GM18511 (cell line): ENCODE measurements around the gene GMEB2.
"Not testable (repeated sequence)": the region's sequence is repeated elsewhere in the genome, so short reads cannot be mapped to it uniquely, and the experiment has no call there.

Experiments
- ATAC-seq: cut with Tn5 transposase; IDR thresholded peaks from one replicate; pipeline ENCODE4 v1.9.1; 2021; ENCODE audit warnings: mild to moderate bottlenecking, moderate library complexity; ENCODE audit not compliant: unreplicated experiment

GMEB2 gene

DNA sequence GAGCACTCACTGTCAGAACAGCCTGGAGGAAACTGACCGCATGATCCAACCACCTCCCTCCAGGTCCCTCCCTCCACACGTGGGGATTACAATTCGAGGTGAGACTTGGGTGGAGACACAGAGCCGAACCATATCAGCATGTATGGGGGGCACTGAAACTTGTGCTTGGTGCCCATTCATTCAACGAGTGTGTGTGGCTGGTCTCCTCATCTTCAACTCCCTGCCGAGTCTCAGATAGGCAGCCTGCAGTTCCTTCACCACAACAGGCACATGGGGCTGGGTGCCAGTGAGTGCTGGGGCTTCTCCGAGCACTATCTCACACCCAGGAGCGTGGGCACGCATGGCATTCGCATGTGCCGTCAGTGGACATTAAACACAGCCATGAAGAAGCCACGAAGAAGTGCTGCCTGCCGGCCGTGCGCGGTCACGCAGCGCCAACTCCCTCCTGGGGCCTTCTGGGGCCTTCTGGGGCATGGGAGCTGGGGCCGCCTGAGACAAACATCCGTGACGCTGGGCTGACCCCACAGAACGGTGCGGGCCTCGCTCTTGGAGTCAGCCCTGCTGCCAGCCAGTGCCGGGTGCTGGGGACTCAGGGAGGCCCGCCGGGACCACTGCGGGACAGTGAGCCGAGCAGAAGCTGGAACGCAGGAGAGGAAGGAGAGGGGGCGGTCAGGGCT is 30.5 kb upstream of the GMEB2 start:
- ATAC-seq: no peak

DNA sequence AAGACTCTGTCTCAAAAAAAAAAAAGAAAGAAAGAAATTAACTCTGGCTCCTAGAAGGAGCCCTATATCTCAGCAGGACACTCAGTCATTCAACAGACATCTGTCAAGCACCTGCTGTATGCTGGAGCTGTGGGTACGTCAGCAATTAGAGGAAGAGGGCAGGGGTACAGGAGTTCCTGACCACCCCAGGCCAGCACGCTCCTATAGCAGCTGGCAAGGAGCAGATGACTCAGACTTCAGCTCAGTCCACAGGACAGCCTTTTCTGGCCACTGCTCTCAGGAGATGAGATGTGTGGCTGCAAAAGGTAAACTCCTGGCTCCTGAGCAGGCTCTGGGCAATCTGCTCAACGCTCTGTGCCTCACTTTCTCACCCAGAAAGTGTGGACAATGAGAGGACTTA is 29.6 kb upstream of the GMEB2 start:
- ATAC-seq: no peak

DNA sequence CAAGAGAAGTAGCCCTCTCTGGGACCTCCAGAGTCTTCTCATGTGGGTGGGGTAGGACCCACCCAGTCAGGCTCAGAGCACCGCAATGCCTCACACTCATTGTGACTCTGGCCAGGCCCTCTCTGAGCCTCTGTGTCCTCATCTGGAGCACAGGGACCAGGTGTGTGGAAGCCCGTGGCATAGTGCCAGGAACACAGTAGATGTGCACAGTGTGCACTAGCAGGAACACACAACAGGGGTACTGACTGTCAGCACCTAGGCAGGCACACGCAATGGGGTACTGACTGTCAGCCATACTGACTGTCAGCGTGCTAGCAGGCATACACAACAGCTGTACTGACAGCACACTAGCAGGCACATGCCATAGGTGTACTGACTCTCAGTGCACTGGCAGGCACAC is 28.3 kb upstream of the GMEB2 start:
- ATAC-seq: no peak

DNA sequence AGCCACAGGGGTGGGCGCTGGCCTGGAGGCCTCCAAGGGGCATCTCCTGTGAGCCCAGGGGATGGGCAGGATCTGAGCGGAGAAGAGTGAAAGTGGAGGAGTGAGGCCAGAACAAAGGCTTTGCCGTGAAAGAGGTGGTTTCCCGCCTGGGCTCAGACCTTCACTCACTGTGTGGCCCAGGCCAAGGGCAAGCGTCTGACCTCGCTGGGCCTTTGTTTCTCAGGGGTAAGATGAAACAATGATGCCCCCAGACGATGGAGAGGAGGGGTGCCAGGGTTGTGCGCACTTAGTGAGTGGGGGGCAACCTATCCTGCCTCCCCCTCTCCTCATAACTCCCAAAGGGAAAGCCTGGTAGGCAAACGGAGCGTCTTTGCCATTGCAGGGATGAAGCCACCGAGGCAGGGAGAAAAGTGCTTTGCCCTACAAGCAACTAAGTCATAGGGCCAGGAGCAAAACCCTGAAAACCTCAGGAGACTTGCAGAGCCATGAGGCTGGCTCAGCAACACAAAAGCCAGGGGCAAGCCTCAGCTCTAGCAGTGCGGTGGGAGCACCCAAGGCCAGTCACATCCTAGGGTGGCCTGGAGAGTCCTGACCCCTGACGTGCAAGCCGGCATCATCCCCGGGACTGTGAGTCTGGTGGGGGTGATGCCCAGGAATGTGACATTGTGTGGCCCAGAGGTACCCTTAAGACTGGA is 27.2 kb upstream of the GMEB2 start:
- ATAC-seq: no peak

DNA sequence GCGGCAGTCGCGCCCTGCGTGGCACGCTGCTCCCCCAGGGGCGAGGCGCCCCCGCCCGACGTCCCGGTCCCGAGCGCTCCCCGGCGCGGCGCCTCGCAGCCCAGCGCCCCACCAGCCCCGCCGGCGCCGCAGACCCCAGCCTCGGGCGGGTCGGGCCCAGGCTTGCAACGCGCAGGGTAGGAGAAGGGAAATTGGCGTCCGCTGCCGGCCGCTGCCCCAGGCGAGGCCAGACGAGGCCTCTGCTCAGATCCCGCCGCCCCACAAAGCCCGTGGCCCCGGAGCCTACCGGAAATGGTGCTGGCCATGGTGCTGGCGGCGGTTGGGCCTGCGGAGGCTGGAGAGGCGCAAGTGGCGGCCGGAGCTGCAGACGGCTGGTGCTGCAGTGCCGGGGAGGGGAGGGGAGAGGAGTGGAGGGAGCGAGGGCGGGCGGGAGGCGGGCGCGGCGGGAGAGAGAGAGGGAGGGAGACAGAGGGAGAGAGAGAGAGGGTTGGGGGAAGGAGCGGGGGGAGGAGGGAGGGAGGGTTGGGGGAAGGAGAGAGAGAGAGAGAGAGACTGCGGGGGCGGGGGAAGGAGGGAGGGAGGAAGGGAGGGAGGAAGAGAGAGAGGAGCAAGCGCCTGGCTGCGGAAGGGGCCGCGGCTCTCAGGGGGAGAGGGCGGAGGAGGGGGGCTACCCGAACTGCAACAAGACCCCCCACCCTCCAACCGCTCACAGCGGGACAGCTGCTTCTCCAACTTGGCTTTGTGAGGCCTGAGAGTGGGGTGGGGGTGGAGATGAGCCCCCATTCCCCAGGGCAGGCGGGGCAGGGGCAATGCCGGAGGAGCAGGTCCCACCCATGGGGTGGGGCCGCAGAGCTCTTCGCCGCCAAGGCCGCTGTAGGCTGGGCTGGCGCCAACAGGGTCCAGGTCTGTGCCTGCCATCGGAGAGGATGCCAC is 26.4 kb upstream of the GMEB2 start, which contains the start of gene STMN3:
Gene STMN3, minus strand, starts transcription at position 384 of the 933 bp plus-strand sequence. Its CDS starts 79 bp downstream, at position 305.
- ATAC-seq: no peak

DNA sequence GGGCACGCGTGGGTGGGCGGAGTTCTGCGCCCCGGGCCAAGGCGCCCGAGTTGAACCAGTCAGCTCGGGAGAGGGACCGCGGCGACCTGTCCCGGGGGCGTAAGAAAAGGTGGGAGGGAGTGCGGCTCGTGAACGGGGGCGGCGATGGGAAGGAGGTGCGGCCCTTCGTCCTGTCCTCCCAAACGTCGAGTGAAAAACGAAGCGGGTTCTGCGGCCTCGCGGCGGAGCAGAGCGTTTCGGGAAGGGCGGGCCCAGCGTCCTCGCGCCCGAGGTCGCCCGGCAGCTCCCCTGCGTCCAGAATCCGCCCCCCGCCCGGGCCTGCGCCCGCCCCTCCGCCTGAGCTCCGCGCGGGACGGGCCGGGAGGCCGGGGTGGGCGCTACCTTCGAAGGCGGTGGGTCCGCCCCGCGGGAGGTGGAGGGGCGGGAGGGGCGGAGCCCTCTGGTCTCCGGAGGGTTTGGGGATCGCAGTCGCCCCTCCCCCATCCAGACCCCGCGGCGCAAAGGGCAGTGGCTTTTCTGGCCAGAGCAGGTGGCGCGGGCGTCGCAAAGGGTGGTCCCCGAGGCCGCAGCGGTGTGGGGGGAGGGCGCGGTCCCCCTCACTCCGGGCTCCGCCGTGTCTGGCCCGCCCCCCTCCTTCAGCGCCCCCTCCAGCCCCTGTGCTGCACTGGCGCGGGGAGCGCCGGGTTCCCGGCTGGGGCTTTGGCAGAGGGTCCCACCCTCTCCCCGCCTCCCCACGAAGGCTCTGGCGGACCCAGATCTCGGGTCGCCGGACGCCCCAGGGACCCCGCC is 25.5 kb upstream of the GMEB2 start:
- ATAC-seq: no peak

DNA sequence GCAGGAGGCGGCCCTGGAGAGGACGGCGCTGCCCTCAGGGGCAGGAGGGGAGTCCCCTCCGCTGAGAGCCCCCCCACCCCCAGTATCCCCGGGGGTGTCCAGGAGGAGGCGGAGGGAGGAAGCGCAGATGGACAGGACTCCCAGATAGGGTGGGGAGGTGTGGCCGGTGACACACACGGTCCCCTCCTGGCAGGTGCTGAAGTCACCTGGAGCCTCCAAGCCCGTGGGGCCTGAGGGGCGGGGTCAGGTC is 25.0 kb upstream of the GMEB2 start:
- no peak for ATAC-seq

DNA sequence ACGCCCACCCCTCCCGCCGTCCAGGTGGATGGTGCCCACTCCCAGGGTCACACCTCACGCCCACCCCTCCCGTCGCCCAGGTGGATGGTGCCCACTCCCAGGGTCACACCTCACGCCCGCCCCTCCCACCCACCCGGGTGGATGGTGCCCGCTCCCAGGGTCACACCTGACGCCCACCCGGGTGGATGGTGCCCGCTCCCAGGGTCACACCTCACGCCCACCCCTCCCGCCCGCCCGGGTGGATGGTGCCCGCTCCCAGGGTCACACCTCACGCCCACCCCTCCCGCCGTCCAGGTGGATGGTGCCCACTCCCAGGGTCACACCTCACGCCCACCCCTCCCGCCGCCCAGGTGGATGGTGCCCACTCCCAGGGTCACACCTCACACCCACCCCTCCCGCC is 23.6 kb upstream of the GMEB2 start:
- ATAC-seq: not testable (repeated sequence)

DNA sequence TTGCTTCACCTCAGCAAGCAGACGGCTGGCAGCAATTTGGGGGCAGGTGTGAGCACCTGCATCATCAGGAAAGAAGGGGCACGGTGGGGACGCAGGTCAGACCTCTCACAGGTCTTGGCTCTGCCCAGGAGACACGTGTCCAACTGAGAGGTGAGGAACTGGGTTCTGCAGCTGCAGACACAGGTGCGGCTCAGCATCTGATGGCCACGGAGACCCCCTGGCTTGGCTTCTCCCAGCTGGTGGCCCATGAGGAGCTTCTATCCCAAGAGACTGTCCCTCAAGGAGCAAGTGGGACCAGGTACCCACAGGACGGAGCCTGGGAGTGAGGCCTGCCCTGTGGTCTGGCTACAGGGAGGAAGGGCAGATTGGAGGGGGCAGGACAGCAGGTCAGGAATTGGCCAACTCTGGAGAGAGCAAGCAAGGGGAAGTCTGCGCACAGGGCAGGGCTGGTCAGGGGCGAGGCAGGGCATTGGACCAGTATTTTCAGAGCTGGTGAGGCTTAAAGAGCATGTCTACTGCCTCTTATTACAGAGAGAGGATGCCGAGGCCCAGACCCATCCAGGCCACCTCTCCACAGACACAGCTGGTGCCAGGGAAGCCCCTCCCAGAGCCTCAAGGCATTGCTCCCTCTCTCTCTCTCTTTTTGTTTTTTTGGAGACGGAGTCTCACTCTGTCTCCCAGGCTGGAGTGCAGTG is 22.1 kb upstream of the GMEB2 start:
- ATAC-seq: no peak

DNA sequence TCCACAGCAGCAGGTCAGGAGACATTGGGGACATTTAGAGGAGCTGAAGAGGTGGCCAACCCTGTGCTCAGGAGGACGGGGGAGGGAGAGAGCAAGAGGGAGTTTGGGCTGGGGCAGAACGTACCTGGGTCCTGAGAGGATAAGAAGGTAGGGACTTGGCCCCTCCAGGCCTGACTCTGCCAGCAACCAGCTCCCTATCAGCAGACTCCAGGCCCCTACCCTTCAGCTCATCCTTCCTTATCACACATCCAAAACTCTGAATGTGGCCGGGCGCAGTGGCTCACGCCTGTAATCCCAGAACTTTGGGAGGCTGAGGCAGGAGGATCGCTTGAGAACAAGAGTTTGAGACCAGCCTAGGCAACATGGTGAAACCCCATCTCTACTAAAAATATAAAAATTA is 21.3 kb upstream of the GMEB2 start:
- no peak for ATAC-seq

DNA sequence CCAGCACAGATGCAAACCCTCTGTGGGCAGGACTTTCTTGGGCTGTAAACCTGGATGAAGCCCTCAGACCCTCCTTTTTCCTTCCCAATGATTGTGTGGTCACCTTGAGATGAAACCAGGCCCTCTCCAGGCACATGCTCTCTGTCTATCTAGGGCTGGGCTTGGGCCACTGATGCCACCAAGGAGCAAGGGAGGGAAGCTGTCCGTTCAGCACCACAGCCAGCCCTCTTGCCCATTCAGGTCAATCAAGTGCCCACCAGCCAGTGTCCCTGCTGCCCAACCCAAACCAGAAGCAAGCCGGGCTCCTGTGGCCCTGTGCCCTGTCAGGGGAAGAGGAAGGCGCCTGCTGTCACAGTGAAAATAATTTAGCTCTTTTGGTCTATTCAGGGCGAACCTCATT is 18.3 kb upstream of the GMEB2 start:
- no peak for ATAC-seq

DNA sequence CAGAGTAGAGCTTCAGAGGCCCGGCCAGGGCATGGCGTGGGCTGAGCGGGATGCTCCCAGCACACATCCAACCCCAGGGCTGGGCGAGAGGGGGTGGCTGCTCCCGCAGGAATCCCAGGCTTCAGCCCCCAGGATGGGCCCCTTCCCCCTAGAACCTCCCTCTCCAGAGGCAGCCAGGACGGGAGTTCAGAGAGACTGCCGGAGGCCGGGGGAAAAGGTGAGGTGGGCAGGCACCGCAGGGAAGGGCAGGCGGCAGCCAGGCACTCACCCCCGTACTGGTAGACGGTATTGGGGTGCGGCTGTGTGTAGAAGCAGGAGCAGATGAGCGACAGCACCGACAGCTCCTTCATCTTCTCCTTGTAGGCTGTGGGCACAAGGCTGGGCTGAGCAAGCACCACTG is 17.0 kb upstream of the GMEB2 start:
- ATAC-seq: no peak

DNA sequence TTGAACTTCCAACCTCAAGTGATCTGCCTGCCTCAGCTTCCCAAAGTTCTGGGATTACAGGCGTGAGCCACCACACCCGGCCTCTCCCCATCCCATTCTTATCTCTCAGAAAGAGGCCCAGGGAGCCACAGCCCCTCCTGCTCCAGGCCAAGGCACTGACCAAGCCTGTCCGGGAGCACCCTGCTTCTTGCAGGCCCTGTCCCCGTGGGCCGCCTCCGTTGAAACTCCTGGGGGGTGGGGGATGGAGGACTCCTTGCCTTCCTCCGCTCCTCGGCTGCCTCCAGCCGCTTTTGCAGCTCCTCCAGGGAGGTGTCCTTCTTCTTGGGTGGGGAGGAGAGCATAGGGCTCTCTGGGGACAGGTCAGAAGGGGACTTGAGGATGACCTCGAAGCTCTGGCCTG is 16.6 kb upstream of the GMEB2 start:
- no peak for ATAC-seq

DNA sequence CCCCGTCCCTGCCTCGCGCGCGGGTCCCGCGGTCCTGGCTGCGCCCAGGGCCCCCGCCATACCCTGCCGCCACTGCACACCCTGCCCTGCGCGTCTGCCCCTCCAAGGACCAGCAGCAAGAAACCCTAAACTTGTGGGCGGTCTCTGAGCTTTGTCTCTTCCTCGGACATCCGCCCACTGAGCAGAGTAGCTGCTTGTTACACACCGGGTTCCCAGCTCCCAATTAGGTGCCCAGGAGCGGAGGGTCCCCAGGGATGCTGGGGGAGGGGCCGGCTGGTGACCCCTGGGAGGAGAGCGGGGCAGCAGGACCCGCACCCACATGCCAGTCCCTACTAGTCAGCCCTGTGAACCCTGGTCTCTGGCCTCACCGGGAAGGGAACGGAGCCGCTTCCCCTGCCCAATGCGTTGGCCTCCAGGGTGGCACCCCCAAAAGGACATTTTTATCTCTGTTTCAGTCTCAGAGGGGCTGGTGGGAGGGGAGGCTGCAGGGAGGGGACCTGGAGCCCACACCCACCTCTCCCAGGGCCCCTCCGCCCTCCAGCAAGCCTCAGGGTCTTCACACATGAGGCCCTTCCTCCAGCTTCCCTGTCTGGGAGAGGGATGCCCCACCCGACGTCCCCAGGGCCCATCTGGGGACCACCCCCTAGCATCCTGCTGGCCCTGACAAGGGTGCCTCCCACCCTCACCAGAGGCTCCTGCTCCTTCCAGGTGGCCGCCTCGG is 15.8 kb upstream of the GMEB2 start:
- ATAC-seq: no peak

DNA sequence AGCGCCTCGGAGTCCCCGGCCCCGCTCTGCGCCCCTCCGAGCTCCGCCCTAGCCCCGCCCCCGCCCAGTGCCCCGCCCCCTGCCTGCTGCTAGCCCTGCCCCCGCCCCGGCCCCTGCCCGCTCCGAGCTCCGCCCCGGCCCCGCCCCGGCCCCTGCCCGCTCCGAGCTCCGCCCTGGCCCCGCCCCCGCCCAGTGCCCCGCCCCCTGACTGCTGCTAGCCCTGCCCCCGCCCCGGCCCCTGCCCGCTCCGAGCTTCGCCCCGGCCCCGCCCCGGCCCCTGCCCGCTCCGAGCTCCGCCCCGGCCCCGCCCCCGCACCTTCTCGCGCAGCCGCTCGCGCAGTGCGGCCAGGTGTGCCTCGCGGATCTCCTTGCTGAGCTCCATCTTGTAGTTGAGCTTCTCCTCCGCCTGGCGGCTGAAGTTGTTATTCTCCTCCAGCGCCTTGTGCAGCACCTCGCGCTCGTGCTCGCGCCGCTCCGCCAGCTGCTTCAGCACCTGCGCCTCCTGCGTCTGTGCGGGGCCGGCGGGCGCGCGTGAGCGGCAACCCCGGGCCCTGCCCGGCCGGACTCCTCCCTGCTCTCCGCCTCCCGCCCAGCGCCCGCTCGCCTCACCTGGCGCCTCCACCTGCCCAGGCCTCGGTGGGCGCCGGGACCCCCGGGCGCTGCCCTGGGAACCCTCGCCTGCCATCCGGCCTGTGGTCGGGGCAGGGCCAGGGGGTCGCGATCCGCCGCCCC is 15.1 kb upstream of the GMEB2 start:
- peak; percentile 75 for ATAC-seq

DNA sequence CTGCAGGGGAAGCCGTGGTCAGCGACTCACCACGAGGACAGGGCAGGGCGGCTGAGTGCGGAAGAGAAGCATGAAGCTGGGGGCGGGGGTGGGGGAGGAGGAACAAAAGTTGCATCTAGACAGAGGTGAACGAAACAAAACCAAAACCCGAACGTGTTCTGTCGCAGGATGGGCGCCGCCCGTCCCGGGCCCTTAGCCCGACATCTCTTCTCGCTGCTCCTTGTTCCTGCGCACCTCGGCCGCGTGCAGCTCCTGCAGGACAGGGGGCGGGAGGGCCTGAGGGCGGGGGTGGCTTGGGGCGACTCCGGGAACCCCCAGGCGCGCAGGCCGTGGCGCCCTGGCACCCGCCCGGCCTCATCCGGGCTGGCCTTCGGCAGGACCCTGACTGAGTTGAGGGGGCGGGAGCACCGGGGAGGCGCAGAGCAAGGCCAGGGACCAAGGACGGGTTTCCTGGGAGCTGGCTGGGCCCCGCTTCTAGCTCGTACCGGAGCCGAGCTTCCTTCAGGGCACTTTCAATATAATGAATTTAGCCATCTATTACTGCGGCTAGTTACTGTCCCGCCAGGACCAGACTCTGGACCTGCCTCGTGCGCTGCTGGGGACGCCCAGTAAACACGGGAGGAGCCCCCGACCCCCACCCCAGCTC is 14.4 kb upstream of the GMEB2 start:
- peak; percentile 37 for ATAC-seq

DNA sequence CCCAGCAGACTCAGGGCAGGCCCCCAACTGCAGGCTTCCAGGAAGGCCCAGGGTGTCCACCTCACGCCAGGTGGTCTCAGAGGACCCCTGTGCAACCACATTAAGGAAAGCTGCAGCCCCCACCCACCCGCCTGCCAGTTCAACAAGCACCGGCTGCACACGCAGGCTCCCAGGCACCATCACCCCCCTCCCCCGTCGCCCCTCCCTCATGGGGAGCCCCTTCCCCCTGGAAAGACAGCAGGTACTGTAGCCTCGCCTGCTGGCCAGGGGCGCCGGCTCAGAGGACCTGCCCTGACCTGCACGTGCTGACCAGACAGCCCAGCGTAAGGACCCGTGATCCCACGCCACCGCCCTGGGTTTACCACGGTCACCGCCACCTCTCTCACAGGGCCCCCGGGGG is 13.8 kb upstream of the GMEB2 start:
- ATAC-seq: not testable (repeated sequence)

DNA sequence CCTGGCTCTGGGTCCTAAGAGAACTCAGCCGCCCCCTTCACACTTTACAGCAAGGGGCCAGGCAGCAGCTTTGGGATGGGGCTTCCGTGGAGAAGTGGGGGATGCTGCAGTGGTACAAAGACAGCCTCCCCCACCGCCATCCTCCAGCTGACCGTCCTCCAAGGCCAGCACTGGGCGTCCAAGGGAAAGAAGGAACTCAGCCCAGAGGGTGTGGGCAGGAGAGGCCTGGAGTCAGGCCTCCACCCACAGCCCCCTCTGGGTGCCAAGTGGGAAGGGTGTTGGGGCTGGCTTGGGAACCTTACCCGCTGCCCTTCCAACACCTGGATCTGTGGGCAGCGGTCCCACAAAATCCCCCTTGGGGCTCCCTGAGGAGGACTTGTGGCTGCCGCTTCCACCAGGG is 13.2 kb upstream of the GMEB2 start:
- ATAC-seq: no peak
